ENCODE measurements around the gene FAM25G.

- TF ChIP-seq, protein P1, sequence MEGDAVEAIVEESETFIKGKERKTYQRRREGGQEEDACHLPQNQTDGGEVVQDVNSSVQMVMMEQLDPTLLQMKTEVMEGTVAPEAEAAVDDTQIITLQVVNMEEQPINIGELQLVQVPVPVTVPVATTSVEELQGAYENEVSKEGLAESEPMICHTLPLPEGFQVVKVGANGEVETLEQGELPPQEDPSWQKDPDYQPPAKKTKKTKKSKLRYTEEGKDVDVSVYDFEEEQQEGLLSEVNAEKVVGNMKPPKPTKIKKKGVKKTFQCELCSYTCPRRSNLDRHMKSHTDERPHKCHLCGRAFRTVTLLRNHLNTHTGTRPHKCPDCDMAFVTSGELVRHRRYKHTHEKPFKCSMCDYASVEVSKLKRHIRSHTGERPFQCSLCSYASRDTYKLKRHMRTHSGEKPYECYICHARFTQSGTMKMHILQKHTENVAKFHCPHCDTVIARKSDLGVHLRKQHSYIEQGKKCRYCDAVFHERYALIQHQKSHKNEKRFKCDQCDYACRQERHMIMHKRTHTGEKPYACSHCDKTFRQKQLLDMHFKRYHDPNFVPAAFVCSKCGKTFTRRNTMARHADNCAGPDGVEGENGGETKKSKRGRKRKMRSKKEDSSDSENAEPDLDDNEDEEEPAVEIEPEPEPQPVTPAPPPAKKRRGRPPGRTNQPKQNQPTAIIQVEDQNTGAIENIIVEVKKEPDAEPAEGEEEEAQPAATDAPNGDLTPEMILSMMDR (IDR thresholded peaks at IDR 0.05) = no peak
- no peak for TF ChIP-seq POLR2A (IDR thresholded peaks at IDR 0.05)
- no peak for TF ChIP-seq EP300 (IDR thresholded peaks at IDR 0.05)
Observed at GRCh38 chr10:47456794-47457527, 34.5 kb downstream of the FAM25G start.
